ENCODE results near the gene DUSP5. TPM values are rescaled to one million over a fixed set of nuclear protein-coding genes. Genes with fewer than 3 reads are reported as not detected.

The DUSP5 gene
- total RNA-seq, 4 donors from 2014 or later = 22.1 to 33.8 (median 26.3) TPM

DNA sequence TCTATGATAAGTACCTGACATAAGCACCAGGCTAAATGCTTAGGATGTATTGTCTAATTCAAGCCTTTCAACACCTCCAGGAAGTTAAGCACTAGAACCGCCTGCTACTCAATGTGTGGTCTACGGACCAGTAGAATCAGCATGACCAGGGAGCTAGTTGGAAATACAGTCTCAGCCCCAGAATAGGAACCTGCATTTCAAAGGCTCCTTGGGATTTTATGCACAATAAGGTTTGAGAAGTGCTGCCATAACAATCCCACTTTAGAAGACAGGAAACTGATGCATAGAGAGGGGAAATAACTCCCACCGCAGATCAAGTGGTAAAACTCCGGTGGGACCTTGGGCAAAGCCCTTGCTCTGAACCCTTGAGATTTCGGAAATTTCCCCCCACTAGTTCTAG lies 8.8 kb upstream of the DUSP5 start:
- TF ChIP-seq POLR2A (IDR thresholded peaks at IDR 0.05) = no peak
- TF ChIP-seq CTCF (IDR thresholded peaks at IDR 0.05) = no peak

DNA sequence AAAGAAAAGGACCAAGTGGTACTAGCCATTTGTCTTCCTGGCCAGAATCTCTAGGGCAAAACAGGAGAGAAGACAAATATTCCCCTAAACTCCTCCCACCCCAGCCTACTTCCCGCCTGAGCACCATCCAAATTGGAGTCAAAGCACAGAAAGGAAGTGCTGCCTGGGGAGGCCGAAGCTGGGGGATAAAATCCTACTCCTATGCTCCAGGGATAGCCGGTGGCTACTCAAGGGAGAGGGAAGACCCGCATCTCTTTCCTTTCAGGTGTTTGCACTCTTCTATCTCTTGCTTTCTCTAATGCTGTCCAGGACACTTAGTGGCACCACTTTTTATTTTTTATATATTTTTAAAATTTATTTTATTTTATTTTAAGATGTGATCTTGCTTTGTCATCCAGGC lies 7.1 kb upstream of the DUSP5 start:
- TF ChIP-seq CTCF (IDR thresholded peaks at IDR 0.05) = no peak
- no peak for TF ChIP-seq POLR2A (IDR thresholded peaks at IDR 0.05)
- Histone ChIP-seq H3K27me3 (no peaks in the 10 kb centered on the region), H3K36me3 (no peaks in the 10 kb centered on the region), H3K27ac (no peak overlapping the region), H3K4me3 (no peak overlapping the region), H3K4me1 (no peaks in the 10 kb centered on the region), H3K9me3 (no peaks in the 10 kb centered on the region)
- DNase-seq = no peak

More for the DNA sequence above, 8.8 kb upstream of the DUSP5 start:
- H3K27ac ChIP-seq = no peak overlapping the region
- H3K4me1 ChIP-seq = no peaks in the 10 kb centered on the region
- no peaks in the 10 kb centered on the region for H3K36me3 ChIP-seq
- no peak overlapping the region for H3K4me3 ChIP-seq
- H3K27me3 ChIP-seq = no peaks in the 10 kb centered on the region
- H3K9me3 ChIP-seq = no peaks in the 10 kb centered on the region
- DNase-seq = no peak

- H3K27ac ChIP-seq = no peak overlapping the region
Observed at GRCh38 chr10:110491346-110491745, 6.4 kb upstream of the DUSP5 start.

GRCh38 chr10:110492069-110492822 lies 5.5 kb upstream of the DUSP5 start:
- DNase-seq = no peak
- Histone ChIP-seq H3K27me3 (no peaks in the 10 kb centered on the region), H3K4me1 (peaks cover 0 to 13% (median 6%) of the 10 kb centered on the region in 4 donors), H3K4me3 (no peak overlapping the region), H3K9me3 (no peaks in the 10 kb centered on the region), H3K36me3 (no peaks in the 10 kb centered on the region), H3K27ac (no peak overlapping the region)
- TF ChIP-seq POLR2A (IDR thresholded peaks at IDR 0.05) (no peak), CTCF (IDR thresholded peaks at IDR 0.05) (no peak)

More at GRCh38 chr10:110491346-110491745, 6.4 kb upstream of the DUSP5 start:
- Histone ChIP-seq H3K4me3 (no peak overlapping the region), H3K9me3 (no peaks in the 10 kb centered on the region), H3K27me3 (no peaks in the 10 kb centered on the region), H3K4me1 (peaks cover 0 to 6% (median 2%) of the 10 kb centered on the region in 4 donors), H3K36me3 (no peaks in the 10 kb centered on the region)
- TF ChIP-seq POLR2A (IDR thresholded peaks at IDR 0.05) (no peak), CTCF (IDR thresholded peaks at IDR 0.05) (no peak)
- no peak for DNase-seq

GRCh38 chr10:110493832-110494426 lies 3.8 kb upstream of the DUSP5 start:
- Histone ChIP-seq H3K4me3 (no peak overlapping the region), H3K4me1 (peaks cover 0 to 20% (median 13%) of the 10 kb centered on the region in 4 donors), H3K27ac (no peak overlapping the region), H3K36me3 (no peaks in the 10 kb centered on the region), H3K9me3 (no peaks in the 10 kb centered on the region), H3K27me3 (no peaks in the 10 kb centered on the region)
- no peak for TF ChIP-seq CTCF (IDR thresholded peaks at IDR 0.05)
- TF ChIP-seq POLR2A (IDR thresholded peaks at IDR 0.05) = no peak
- no peak for DNase-seq

Data from Peyer's patch (tissue), 4 donors.